A549 (cell line): Measurements from ENCODE around the gene RASL11B.

ENCODE experiments used
- CHD2 ChIP-seq: fragments of 150-350 bp; IDR thresholded peaks from 2 replicates; pipeline ENCODE4 v1.6.1; 2014; ENCODE audit warnings: low read length; ENCODE audit not compliant: partially characterized antibody
- CTCF ChIP-seq: fragments of >200 bp; sonication (Bioruptor Twin); formaldehyde crosslinking; IDR thresholded peaks from 3 replicates; pipeline ENCODE4 v1.5.1; 2016
- POLR2A ChIP-seq: IDR thresholded peaks from 2 replicates; pipeline ENCODE4 v1.6.1; 2012; ENCODE audit warnings: mild to moderate bottlenecking, low read length

DNA sequence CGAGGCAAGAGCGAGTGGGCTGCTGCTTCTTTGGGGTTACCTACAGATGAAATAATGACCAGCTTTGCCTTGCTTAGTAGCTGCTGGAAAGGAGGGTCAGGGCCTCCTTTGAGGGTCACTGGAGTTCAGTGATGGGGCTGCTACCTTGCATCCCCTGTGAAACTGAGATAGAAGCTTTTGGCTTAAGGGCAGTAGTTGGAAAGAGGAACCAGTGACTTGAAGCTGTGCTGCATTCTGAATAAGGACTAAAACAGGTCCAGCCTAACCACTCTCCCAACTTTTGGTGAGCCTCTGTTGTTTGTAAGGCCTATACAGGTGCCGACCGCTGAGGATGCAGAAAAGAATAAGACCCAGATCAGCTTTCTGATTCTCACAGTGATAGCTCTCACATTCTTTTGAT lies 41.2 kb downstream of the RASL11B start:
- TF ChIP-seq POLR2A: no peak
- no peak for TF ChIP-seq CHD2
- no peak for TF ChIP-seq CTCF
